Keratinocyte (primary cell): ENCODE measurements around the gene SYNDIG1. TPM values are rescaled to one million over a fixed set of nuclear protein-coding genes. Genes with fewer than 3 reads are reported as not detected.

Source experiments
- DNase-seq: peaks from one replicate; pipeline ENCODE4 v3.0.0-alpha.2; 2011; ENCODE audit warnings: low read depth, missing footprints, low spot score
- FAIRE-seq: peaks from 2 replicates; lab custom pipeline; 2011; peaks lifted over from hg19 to GRCh38; lab: Jason Lieb, UNC
- H2AFZ ChIP-seq: 2 replicates; pipeline ENCODE4 v1.6.0; 2012; ENCODE audit warnings: low read length, control low read depth, inconsistent platforms; ENCODE audit not compliant: control insufficient read depth
- H3K27ac ChIP-seq: 2 replicates; pipeline ENCODE4 v1.5.1; 2011; ENCODE audit warnings: low read length; ENCODE audit not compliant: control insufficient read depth, insufficient read depth
- H3K27me3 ChIP-seq: 3 replicates; pipeline ENCODE4 v1.6.0; 2011; ENCODE audit warnings: low read length; ENCODE audit not compliant: control insufficient read depth, insufficient read depth; ENCODE audit errors: extremely low read depth
- H3K36me3 ChIP-seq, 2 experiments: 2 replicates in 1 of 2; 3 replicates in 1 of 2; pipeline ENCODE4 v1.5.1; 2011; ENCODE audit warnings: low read length in 2 of 2, mild to moderate bottlenecking in 1 of 2; ENCODE audit not compliant: control insufficient read depth in 2 of 2, insufficient read depth in 2 of 2; ENCODE audit errors: extremely low read depth in 1 of 2
- H3K4me1 ChIP-seq: 3 replicates; pipeline ENCODE4 v1.5.1; 2011; ENCODE audit warnings: low read length; ENCODE audit not compliant: control insufficient read depth, insufficient read depth; ENCODE audit errors: extremely low read depth
- H3K4me2 ChIP-seq: 3 replicates; pipeline ENCODE4 v1.6.0; 2011; ENCODE audit warnings: low read depth, low read length; ENCODE audit not compliant: control insufficient read depth, insufficient read depth; ENCODE audit errors: extremely low read depth
- H3K4me3 ChIP-seq, 3 experiments: fragments of 200-600 bp in 1 of 3; sonication (generic) in 1 of 3; 2 replicates in 2 of 3; 3 replicates in 1 of 3; pipeline ENCODE4 v1.5.1; 2011 to 2016; ENCODE audit warnings: low read length in 3 of 3, mild to moderate bottlenecking in 3 of 3, control low read depth in 2 of 3, inconsistent platforms in 1 of 3, low read depth in 1 of 3, mixed read lengths in 1 of 3, mixed run types in 1 of 3, moderate library complexity in 1 of 3; ENCODE audit not compliant: control insufficient read depth in 2 of 3, insufficient read depth in 2 of 3; ENCODE audit errors: extremely low read depth in 1 of 3
- H3K79me2 ChIP-seq: 2 replicates; pipeline ENCODE4 v1.6.0; 2012; ENCODE audit warnings: low read length; ENCODE audit not compliant: control insufficient read depth, insufficient read depth
- H3K9ac ChIP-seq: 3 replicates; pipeline ENCODE4 v1.6.0; 2011; ENCODE audit warnings: low read length; ENCODE audit not compliant: control insufficient read depth, insufficient read depth; ENCODE audit errors: extremely low read depth
- H3K9me1 ChIP-seq: 3 replicates; pipeline ENCODE4 v1.6.0; 2011; ENCODE audit warnings: low read length; ENCODE audit not compliant: control insufficient read depth, insufficient read depth; ENCODE audit errors: extremely low read depth
- H3K9me3 ChIP-seq: 2 replicates; pipeline ENCODE4 v1.5.1; 2012; ENCODE audit warnings: low read depth, low read length; ENCODE audit not compliant: control insufficient read depth
- H4K20me1 ChIP-seq: 3 replicates; pipeline ENCODE4 v1.6.0; 2011; ENCODE audit warnings: low read length; ENCODE audit not compliant: control insufficient read depth, insufficient read depth; ENCODE audit errors: extremely low read depth
- EZH2 ChIP-seq: IDR thresholded peaks from one replicate; pipeline ENCODE4 v1.6.1; 2012; ENCODE audit warnings: inconsistent platforms, mild to moderate bottlenecking, low read length, moderate library complexity
- dilution Hi-C: fragments of 300-500 bp; cut with MboI; formaldehyde crosslinking; loops from one replicate; pipeline ENCODE4 v1.7.0; 2020; ENCODE audit warnings: low sequenced_read_pairs; ENCODE audit not compliant: extremely low pct_ligation_motif_present
- polyA plus RNA-seq, 5 experiments: library from polyadenylated mRNA; depleted of rRNA in 3 of 5; stranded (reverse) in 3 of 5; stranded (forward) in 1 of 5; unstranded in 1 of 5; fragments of >200 nt; gene quantifications; 1 replicate in 1 of 5; 2 replicates in 3 of 5; 3 replicates in 1 of 5; pipeline versions ENCODE4 v1.2.1 to v1.2.3, GENCODE V29; 2011 to 2012; ENCODE audit warnings: missing spikeins in 2 of 5, low read depth in 1 of 5, low replicate concordance in 1 of 5
- TF ChIP-seq, protein P1 (sequence below), 3 experiments: IDR thresholded peaks in 1 of 3; conservative IDR thresholded peaks in 1 of 3; optimal IDR thresholded peaks in 1 of 3; 2 replicates in 2 of 3; 3 replicates in 1 of 3; pipeline versions ENCODE3 to v1.5.1; 2011; ENCODE audit warnings: low read length in 3 of 3, mild to moderate bottlenecking in 3 of 3, moderate library complexity in 2 of 3, control low read depth in 1 of 3, inconsistent platforms in 1 of 3; ENCODE audit not compliant: insufficient read depth in 2 of 3; ENCODE audit errors: extremely low read depth in 1 of 3

SYNDIG1 gene
- polyA plus RNA-seq, 1 donor (not counting 4 experiments of a cell fraction or from before 2014, with no cell fraction given) = 0.38 TPM

DNA sequence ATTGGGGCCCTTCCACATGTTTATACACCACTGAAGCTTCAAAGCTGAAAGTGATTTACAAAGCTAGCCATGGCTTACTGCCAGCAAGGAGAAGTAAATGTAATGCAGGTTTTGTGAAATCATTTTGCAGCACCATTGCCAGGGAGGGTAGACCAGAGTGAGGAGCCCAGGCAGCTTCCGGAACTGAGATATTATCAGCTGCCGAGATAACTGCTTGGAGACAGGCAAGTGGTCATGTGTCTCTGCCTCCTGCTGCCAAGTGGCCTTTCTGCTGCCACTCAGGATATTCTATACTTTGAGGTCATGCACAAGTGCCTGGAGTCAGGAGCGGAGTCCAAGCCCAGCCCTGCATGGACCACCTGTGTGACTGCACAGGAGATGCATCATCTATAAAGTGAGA, 160.2 kb downstream of the SYNDIG1 start:
- dilution Hi-C loops = no loop called here
- Histone ChIP-seq H3K4me2 (no peak overlapping the region), H3K4me3 (no peak overlapping the region), H4K20me1 (no peaks in the 10 kb centered on the region), H3K9me1 (no peaks in the 10 kb centered on the region), H3K36me3 (no peaks in the 10 kb centered on the region), H3K79me2 (no peaks in the 10 kb centered on the region), H3K4me1 (peaks cover 8% of the 10 kb centered on the region), H2AFZ (no peak overlapping the region), H3K27me3 (no peaks in the 10 kb centered on the region), H3K9me3 (no peaks in the 10 kb centered on the region), H3K9ac (no peak overlapping the region), H3K27ac (no peak overlapping the region)
- FAIRE-seq (no peak), DNase-seq (no peak)
- no peak for TF ChIP-seq EZH2
- TF ChIP-seq, protein P1, sequence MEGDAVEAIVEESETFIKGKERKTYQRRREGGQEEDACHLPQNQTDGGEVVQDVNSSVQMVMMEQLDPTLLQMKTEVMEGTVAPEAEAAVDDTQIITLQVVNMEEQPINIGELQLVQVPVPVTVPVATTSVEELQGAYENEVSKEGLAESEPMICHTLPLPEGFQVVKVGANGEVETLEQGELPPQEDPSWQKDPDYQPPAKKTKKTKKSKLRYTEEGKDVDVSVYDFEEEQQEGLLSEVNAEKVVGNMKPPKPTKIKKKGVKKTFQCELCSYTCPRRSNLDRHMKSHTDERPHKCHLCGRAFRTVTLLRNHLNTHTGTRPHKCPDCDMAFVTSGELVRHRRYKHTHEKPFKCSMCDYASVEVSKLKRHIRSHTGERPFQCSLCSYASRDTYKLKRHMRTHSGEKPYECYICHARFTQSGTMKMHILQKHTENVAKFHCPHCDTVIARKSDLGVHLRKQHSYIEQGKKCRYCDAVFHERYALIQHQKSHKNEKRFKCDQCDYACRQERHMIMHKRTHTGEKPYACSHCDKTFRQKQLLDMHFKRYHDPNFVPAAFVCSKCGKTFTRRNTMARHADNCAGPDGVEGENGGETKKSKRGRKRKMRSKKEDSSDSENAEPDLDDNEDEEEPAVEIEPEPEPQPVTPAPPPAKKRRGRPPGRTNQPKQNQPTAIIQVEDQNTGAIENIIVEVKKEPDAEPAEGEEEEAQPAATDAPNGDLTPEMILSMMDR (optimal IDR thresholded peaks at IDR 0.05 in 1 of 3, IDR thresholded peaks at IDR 0.05 in 1 of 3, conservative IDR thresholded peaks at IDR 0.05 in 1 of 3; ENCODE audit: extremely low read depth in 1 of 3, insufficient read depth in 2 of 3, low read length in 3 of 3) = no peak

GRCh38 chr20:24630486-24631172, 161.2 kb downstream of the SYNDIG1 start:
- H2AFZ ChIP-seq = no peak overlapping the region
- H3K4me1 ChIP-seq = peaks cover 10% of the 10 kb centered on the region
- H3K79me2 ChIP-seq = no peaks in the 10 kb centered on the region
- no peak overlapping the region for H3K4me3 ChIP-seq
- dilution Hi-C loops = no loop called here
- no peak overlapping the region for H3K27ac ChIP-seq
- no peaks in the 10 kb centered on the region for H4K20me1 ChIP-seq
- no peak for TF ChIP-seq EZH2
- TF ChIP-seq, protein P1 (optimal IDR thresholded peaks at IDR 0.05 in 1 of 3, IDR thresholded peaks at IDR 0.05 in 1 of 3, conservative IDR thresholded peaks at IDR 0.05 in 1 of 3; ENCODE audit: extremely low read depth in 1 of 3, insufficient read depth in 2 of 3, low read length in 3 of 3) = no peak
- no peaks in the 10 kb centered on the region for H3K9me1 ChIP-seq
- H3K36me3 ChIP-seq = no peaks in the 10 kb centered on the region
- no peak for FAIRE-seq
- H3K4me2 ChIP-seq = no peak overlapping the region
- DNase-seq = no peak
- no peaks in the 10 kb centered on the region for H3K27me3 ChIP-seq
- H3K9ac ChIP-seq = no peak overlapping the region
- H3K9me3 ChIP-seq = no peaks in the 10 kb centered on the region
